GM12878 (cell line): ENCODE data around the gene GPN2. TPM values are rescaled to one million over a fixed set of nuclear protein-coding genes. Genes with fewer than 3 reads are reported as not detected.
A peak's percentile ranks its signal among the peaks of the same experiment; 100 is the strongest.

Source experiments
- ATAC-seq: fragments of 200-7000 bp; cut with Tn5 transposase; 3 replicates; pipeline ENCODE4 v1.9.1; 2020; ENCODE audit warnings: mild to moderate bottlenecking, moderate library complexity
- BruUV-seq: library from RNA; stranded (reverse); fragments of 400-500 nt; replicated peaks from 2 replicates; lab custom pipeline; 2021; lab: Mats Ljungman, UMichigan
- CTCF ChIA-PET: fragments of 300-600 bp; sonication (Branson Sonifier 250); formaldehyde crosslinking; extraction: SDS; loops from one replicate; lab custom pipeline; 2021; ENCODE audit warnings: inconsistent platforms; lab: Yijun Ruan, JAX
- POLR2A ChIA-PET: fragments of 350-600 bp; formaldehyde crosslinking; extraction: SDS; loops from one replicate; lab custom pipeline; 2021; ENCODE audit warnings: inconsistent platforms; lab: Charles Lee
- RAD21 ChIA-PET: fragments of 300-600 bp; sonication (Branson Sonifier 250); formaldehyde crosslinking; loops from one replicate; lab custom pipeline; 2023; ENCODE audit warnings: antibody characterized with exemption; ENCODE audit not compliant: unreplicated experiment; lab: Charles Lee
- SMC1A ChIA-PET: fragments of 300-600 bp; sonication (Branson Sonifier 250); formaldehyde crosslinking; loops from one replicate; lab custom pipeline; 2023; ENCODE audit not compliant: unreplicated experiment, uncharacterized antibody; lab: Charles Lee
- DNase-seq: peaks from one replicate; pipeline ENCODE4 v3.0.0-alpha.2; 2011; ENCODE audit warnings: low read depth, low spot score
- FAIRE-seq: peaks from 3 replicates; lab custom pipeline; 2011; peaks lifted over from hg19 to GRCh38; lab: Jason Lieb, UNC
- H2AFZ ChIP-seq: 2 replicates; pipeline ENCODE4 v1.6.0; 2011; ENCODE audit warnings: low read depth, low read length, control low read depth; ENCODE audit not compliant: control insufficient read depth
- H3K27ac ChIP-seq: 2 replicates; pipeline ENCODE4 v1.5.1; 2011; ENCODE audit warnings: control low read depth; ENCODE audit not compliant: control insufficient read depth, insufficient read depth
- H3K27me3 ChIP-seq, 2 experiments: replicated peaks in 1 of 2; 2 replicates each; pipeline versions ENCODE4 v1.6.0 to v1.6.1; 2011; ENCODE audit warnings: low read length in 1 of 2; ENCODE audit not compliant: control insufficient read depth in 2 of 2, insufficient read depth in 2 of 2
- H3K36me3 ChIP-seq, 2 experiments: 2 replicates each; pipeline ENCODE4 v1.5.1; 2011; ENCODE audit warnings: low read length in 1 of 2; ENCODE audit not compliant: control insufficient read depth in 2 of 2, insufficient read depth in 2 of 2
- H3K4me1 ChIP-seq: 2 replicates; pipeline ENCODE4 v1.6.1; 2011; ENCODE audit warnings: mild to moderate bottlenecking, low read length, moderate library complexity, mixed read lengths; ENCODE audit not compliant: control insufficient read depth, insufficient read depth
- H3K4me2 ChIP-seq: 2 replicates; pipeline ENCODE4 v1.6.0; 2011; ENCODE audit warnings: control low read depth; ENCODE audit not compliant: control insufficient read depth, insufficient read depth
- H3K4me3 ChIP-seq: fragments of 200-600 bp; sonication (generic); 2 replicates; pipeline ENCODE4 v1.5.1; 2016
- H3K79me2 ChIP-seq: 2 replicates; pipeline ENCODE4 v1.6.0; 2011; ENCODE audit warnings: low read length; ENCODE audit not compliant: control insufficient read depth, insufficient read depth
- H3K9ac ChIP-seq: 2 replicates; pipeline ENCODE4 v1.8.0; 2011; ENCODE audit warnings: low read length, control low read depth, mixed read lengths; ENCODE audit not compliant: control insufficient read depth, insufficient read depth
- H3K9me3 ChIP-seq: replicated peaks from 3 replicates; pipeline ENCODE4 v1.5.1; 2011; ENCODE audit warnings: mild to moderate bottlenecking, low read length; ENCODE audit not compliant: control insufficient read depth, insufficient read depth
- H4K20me1 ChIP-seq: 2 replicates; pipeline ENCODE4 v1.6.0; 2011; ENCODE audit not compliant: control insufficient read depth, insufficient read depth
- CBFB ChIP-seq: IDR thresholded peaks from 2 replicates; pipeline ENCODE4 v1.6.1; 2016; ENCODE audit warnings: antibody characterized with exemption, low read depth
- HDGF ChIP-seq: fragments of 450-650 bp; IDR thresholded peaks from 2 replicates; pipeline ENCODE4 v1.6.1; 2016; ENCODE audit warnings: antibody characterized with exemption
- MTA2 ChIP-seq: fragments of 450-650 bp; IDR thresholded peaks from 2 replicates; pipeline ENCODE4 v1.6.1; 2016; ENCODE audit warnings: low read depth, mild to moderate bottlenecking, moderate library complexity
- NR2C2 ChIP-seq: IDR thresholded peaks from 2 replicates; pipeline ENCODE4 v1.6.1; 2011; ENCODE audit warnings: borderline replicate concordance, low read depth; ENCODE audit not compliant: control insufficient read depth, insufficient read length
- NRF1 ChIP-seq: conservative IDR thresholded peaks from 2 replicates; pipeline ENCODE4 v1.6.1; 2011; ENCODE audit warnings: mild to moderate bottlenecking, low read depth, low read length, improper control_type of control experiment
- RAD21 ChIP-seq: IDR thresholded peaks from 2 replicates; pipeline ENCODE4 v1.6.1; 2011; ENCODE audit warnings: mild to moderate bottlenecking, low read depth, low read length, moderate library complexity; ENCODE audit not compliant: insufficient read depth
- SMARCA5 ChIP-seq: fragments of 450-650 bp; IDR thresholded peaks from 2 replicates; pipeline ENCODE4 v1.6.1; 2017; ENCODE audit warnings: mild to moderate bottlenecking
- SPI1 ChIP-seq: IDR thresholded peaks from 2 replicates; pipeline ENCODE4 v1.6.1; 2011; ENCODE audit warnings: low read depth, mild to moderate bottlenecking, low read length, moderate library complexity, borderline replicate concordance; ENCODE audit not compliant: insufficient read depth
- ZNF207 ChIP-seq: fragments of 450-650 bp; IDR thresholded peaks from 2 replicates; pipeline ENCODE4 v1.6.1; 2014; ENCODE audit warnings: antibody characterized with exemption, mild to moderate bottlenecking, borderline replicate concordance
- WGBS: methylation state at CpG from one replicate; pipeline ENCODE4 v1.1.6; 2016; ENCODE audit warnings: low lambda C conversion rate; ENCODE audit not compliant: insufficient replicate concordance, insufficient coverage; ENCODE audit errors: missing lambda C conversion rate; 5-methylcytosine and 5-hydroxymethylcytosine counted together
- in situ Hi-C: fragments of 300-500 bp; cut with MboI; formaldehyde crosslinking; loops from 9 replicates; pipeline ENCODE4 v1.14.3; 2018; ENCODE audit warnings: mixed read lengths
- intact Hi-C: fragments of 100-400 bp; cut with micrococcal nuclease; formaldehyde crosslinking; loops from one replicate; pipeline ENCODE4 v1.14.2; 2022; ENCODE audit not compliant: unreplicated experiment
- polyA plus RNA-seq, 11 experiments: library from polyadenylated mRNA; depleted of rRNA in 4 of 11; unstranded in 6 of 11; stranded (reverse) in 5 of 11; fragments of >200 nt; fragmentation: Nextera tagmentation in 4 of 11; fragmentation: Illumina TruSeq in 1 of 11; extraction: Ambion mirVana in 4 of 11; extraction: Trizol in 1 of 11; gene quantifications; 1 replicate in 1 of 11; 2 replicates in 10 of 11; pipeline versions ENCODE4 v1.2.1 to v1.2.3, GENCODE V29; 2011 to 2016; ENCODE audit warnings: inconsistent platforms in 2 of 11, missing spikeins in 2 of 11, low read depth in 1 of 11
- total RNA-seq, 4 experiments: library from RNA; depleted of rRNA in 3 of 4; stranded (reverse); fragments of >200 nt in 3 of 4; fragmentation: Illumina TruSeq in 1 of 4; extraction: Trizol in 1 of 4; gene quantifications; 2 replicates each; pipeline versions ENCODE4 v1.2.1 to v1.2.3, GENCODE V29; 2013 to 2021
- TF ChIP-seq, protein P1 (sequence below): IDR thresholded peaks from 2 replicates; pipeline ENCODE4 v1.6.1; 2012; ENCODE audit warnings: mild to moderate bottlenecking, low read depth, low read length
- TF ChIP-seq, protein P2 (sequence below): IDR thresholded peaks from 2 replicates; pipeline ENCODE4 v1.6.1; 2012; ENCODE audit warnings: improper control_type of control experiment, low read depth, low read length; ENCODE audit not compliant: insufficient replicate concordance
- TF ChIP-seq, protein P3 (sequence below): IDR thresholded peaks from 2 replicates; pipeline ENCODE4 v1.6.1; 2011; ENCODE audit warnings: low read depth, mild to moderate bottlenecking, low read length, moderate library complexity, borderline replicate concordance; ENCODE audit errors: extremely low read depth

The GPN2 gene
- total and polyA plus RNA-seq, 10 of the 15 experiments (the other 5 are each of a cell fraction or from before 2014, with no cell fraction given), result 8.3 to 61.4 (median 23.3) TPM

DNA sequence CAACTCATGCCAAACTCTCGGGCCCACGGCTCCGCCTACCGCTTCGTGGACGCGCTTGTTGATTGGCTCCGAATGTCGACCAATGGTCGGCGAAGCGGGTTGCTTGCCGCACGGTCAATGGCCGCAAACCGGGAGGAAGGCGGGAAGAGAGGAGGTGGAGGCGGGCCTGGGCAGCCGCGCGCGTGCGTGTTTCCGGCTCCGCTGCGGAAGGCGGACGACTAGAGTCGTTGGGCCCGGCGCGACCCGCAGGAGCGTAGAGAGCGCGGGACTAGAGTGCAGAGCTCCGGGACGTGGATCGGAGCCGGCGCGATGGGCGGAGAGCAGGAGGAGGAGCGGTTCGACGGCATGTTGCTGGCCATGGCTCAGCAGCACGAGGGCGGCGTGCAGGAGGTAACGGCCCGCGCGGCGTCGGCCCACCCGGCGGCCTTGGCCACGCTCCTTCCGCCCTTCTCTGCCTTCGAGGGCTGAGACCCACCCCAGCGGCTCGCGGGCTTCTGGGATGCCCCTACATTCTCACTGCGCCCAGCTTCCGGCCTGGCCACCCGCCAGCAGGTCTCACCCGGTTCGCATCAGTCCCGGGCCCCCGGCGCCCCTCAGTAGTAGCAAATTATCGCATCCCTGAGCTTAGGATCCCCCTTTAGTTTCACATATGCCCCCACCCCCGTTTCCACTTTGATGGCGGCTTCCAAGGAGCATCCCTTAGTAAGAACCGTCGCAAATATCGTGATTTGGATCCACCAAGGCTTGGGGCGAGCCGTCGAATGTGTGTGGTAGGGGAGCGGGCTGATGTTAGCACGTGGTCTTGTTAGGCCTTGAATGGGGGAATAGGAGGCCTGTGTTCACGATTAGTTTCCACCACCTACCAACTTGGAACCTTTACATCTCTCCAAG lies 31.7 kb upstream of the GPN2 start, which contains the start of gene NUDC:
TSS of gene NUDC (plus strand) at position 204 of the 891 bp plus-strand sequence. CDS start at position 310, 106 bp downstream.
- H3K9me3 ChIP-seq, result no peaks in the 10 kb centered on the region
- SMC1A ChIA-PET, result interaction anchor here (1.1 to 2.0 kb wide), 2 partner anchors 11 to 22 kb away, joined by 3 to 11 read pairs; partner anchors contain the start of gene GPATCH3
- peak; percentile 98 for FAIRE-seq
- in situ Hi-C loops, result no loop called here
- RAD21 ChIA-PET, result interaction anchor here (1.4 kb wide), 1 partner anchor 21 kb away, joined by 3 read pairs; the partner anchor contains the start of gene GPATCH3
- H4K20me1 ChIP-seq, result no peaks in the 10 kb centered on the region; the same call in 1 of the 2 replicates
- peak; percentile 99 for ATAC-seq
- H2AFZ ChIP-seq, result peak within 1 kb of the TSS; percentile 97
- CTCF ChIA-PET, result no interaction called here
- no TSS peak for BruUV-seq
- WGBS, result 1% methylated on average over 58 of the region's 83 CpGs
- POLR2A ChIA-PET, result interaction anchor here (0.6 to 2.6 kb wide), 4 partner anchors 10 to 749 kb away, joined by 3 to 12 read pairs (median 4); partner anchors contain the start of gene GPATCH3
- intact Hi-C loops, result no loop called here
- H3K27ac ChIP-seq, result peak within 1 kb of the TSS; percentile 83
- peaks cover 5 to 18% of the 10 kb centered on the region in 2 experiments for H3K36me3 ChIP-seq
- H3K4me1 ChIP-seq, result peaks cover 5% of the 10 kb centered on the region; the same call in 1 of the 2 replicates
- H3K27me3 ChIP-seq, result no peaks in the 10 kb centered on the region
- peak within 1 kb of the TSS; percentile 84 for H3K9ac ChIP-seq
- peaks cover 28% of the 10 kb centered on the region for H3K79me2 ChIP-seq
- H3K4me2 ChIP-seq, result peak within 1 kb of the TSS; percentile 99
- DNase-seq, result peak; percentile 88
- H3K4me3 ChIP-seq, result peak within 1 kb of the TSS; percentile 76
- no peak for TF ChIP-seq SMARCA5
- TF ChIP-seq ZNF207, result 0 out of 2 replicates have a peak, but pooled peaks have one; percentile 56
- TF ChIP-seq CBFB, result no peak
- TF ChIP-seq, protein P1, sequence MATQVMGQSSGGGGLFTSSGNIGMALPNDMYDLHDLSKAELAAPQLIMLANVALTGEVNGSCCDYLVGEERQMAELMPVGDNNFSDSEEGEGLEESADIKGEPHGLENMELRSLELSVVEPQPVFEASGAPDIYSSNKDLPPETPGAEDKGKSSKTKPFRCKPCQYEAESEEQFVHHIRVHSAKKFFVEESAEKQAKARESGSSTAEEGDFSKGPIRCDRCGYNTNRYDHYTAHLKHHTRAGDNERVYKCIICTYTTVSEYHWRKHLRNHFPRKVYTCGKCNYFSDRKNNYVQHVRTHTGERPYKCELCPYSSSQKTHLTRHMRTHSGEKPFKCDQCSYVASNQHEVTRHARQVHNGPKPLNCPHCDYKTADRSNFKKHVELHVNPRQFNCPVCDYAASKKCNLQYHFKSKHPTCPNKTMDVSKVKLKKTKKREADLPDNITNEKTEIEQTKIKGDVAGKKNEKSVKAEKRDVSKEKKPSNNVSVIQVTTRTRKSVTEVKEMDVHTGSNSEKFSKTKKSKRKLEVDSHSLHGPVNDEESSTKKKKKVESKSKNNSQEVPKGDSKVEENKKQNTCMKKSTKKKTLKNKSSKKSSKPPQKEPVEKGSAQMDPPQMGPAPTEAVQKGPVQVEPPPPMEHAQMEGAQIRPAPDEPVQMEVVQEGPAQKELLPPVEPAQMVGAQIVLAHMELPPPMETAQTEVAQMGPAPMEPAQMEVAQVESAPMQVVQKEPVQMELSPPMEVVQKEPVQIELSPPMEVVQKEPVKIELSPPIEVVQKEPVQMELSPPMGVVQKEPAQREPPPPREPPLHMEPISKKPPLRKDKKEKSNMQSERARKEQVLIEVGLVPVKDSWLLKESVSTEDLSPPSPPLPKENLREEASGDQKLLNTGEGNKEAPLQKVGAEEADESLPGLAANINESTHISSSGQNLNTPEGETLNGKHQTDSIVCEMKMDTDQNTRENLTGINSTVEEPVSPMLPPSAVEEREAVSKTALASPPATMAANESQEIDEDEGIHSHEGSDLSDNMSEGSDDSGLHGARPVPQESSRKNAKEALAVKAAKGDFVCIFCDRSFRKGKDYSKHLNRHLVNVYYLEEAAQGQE, result no peak
- TF ChIP-seq, protein P2, sequence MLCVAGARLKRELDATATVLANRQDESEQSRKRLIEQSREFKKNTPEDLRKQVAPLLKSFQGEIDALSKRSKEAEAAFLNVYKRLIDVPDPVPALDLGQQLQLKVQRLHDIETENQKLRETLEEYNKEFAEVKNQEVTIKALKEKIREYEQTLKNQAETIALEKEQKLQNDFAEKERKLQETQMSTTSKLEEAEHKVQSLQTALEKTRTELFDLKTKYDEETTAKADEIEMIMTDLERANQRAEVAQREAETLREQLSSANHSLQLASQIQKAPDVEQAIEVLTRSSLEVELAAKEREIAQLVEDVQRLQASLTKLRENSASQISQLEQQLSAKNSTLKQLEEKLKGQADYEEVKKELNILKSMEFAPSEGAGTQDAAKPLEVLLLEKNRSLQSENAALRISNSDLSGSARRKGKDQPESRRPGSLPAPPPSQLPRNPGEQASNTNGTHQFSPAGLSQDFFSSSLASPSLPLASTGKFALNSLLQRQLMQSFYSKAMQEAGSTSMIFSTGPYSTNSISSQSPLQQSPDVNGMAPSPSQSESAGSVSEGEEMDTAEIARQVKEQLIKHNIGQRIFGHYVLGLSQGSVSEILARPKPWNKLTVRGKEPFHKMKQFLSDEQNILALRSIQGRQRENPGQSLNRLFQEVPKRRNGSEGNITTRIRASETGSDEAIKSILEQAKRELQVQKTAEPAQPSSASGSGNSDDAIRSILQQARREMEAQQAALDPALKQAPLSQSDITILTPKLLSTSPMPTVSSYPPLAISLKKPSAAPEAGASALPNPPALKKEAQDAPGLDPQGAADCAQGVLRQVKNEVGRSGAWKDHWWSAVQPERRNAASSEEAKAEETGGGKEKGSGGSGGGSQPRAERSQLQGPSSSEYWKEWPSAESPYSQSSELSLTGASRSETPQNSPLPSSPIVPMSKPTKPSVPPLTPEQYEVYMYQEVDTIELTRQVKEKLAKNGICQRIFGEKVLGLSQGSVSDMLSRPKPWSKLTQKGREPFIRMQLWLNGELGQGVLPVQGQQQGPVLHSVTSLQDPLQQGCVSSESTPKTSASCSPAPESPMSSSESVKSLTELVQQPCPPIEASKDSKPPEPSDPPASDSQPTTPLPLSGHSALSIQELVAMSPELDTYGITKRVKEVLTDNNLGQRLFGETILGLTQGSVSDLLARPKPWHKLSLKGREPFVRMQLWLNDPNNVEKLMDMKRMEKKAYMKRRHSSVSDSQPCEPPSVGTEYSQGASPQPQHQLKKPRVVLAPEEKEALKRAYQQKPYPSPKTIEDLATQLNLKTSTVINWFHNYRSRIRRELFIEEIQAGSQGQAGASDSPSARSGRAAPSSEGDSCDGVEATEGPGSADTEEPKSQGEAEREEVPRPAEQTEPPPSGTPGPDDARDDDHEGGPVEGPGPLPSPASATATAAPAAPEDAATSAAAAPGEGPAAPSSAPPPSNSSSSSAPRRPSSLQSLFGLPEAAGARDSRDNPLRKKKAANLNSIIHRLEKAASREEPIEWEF, result no peak
- TF ChIP-seq SPI1, result peak; percentile 21; the same call in 1 of the 2 replicates
- TF ChIP-seq MTA2, result no peak
- TF ChIP-seq HDGF, result peak; percentile 94
- TF ChIP-seq NR2C2, result no peak
- TF ChIP-seq, protein P3, sequence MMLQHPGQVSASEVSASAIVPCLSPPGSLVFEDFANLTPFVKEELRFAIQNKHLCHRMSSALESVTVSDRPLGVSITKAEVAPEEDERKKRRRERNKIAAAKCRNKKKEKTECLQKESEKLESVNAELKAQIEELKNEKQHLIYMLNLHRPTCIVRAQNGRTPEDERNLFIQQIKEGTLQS, result no peak
- peak; percentile 33; the same call in 1 of the 2 replicates for TF ChIP-seq NRF1
- no peak for TF ChIP-seq RAD21
